ENCODE data around the gene ROR2. TPM values are rescaled to one million over a fixed set of nuclear protein-coding genes. Genes with fewer than 3 reads are reported as not detected.

The ROR2 gene
- total and polyA plus RNA-seq, 9 donors = 2.1 to 9.4 (median 4.6) TPM

GRCh38 chr9:91733006-91733624 lies 216.9 kb downstream of the ROR2 start:
- no peak overlapping the region for H3K4me3 ChIP-seq (ENCODE audit: low read length)
- no peaks in the 10 kb centered on the region for H3K4me1 ChIP-seq (ENCODE audit: control insufficient read depth, insufficient read depth, low read length)
- H3K36me3 ChIP-seq (ENCODE audit: control insufficient read depth, insufficient read depth, low read length) = no peaks in the 10 kb centered on the region
- no peaks in the 10 kb centered on the region for H3K27me3 ChIP-seq (ENCODE audit: control insufficient read depth, insufficient read depth, low read length)
- 97% methylated on average over 43 of the region's 46 CpGs for WGBS (ENCODE audit: insufficient coverage)
- DNase-seq = no peak
- H3K9me3 ChIP-seq (replicated peaks; ENCODE audit: control insufficient read depth, low read depth, low read length) = no peaks in the 10 kb centered on the region
- H3K27ac ChIP-seq (ENCODE audit: low read length) = no peak overlapping the region

- no peaks in the 10 kb centered on the region for H3K36me3 ChIP-seq (ENCODE audit: control insufficient read depth, insufficient read depth, low read length)
- DNase-seq = no peak
- H3K27ac ChIP-seq (ENCODE audit: low read length) = no peak overlapping the region
- no peaks in the 10 kb centered on the region for H3K27me3 ChIP-seq (ENCODE audit: control insufficient read depth, insufficient read depth, low read length)
- 89% methylated on average over 13 of the region's 21 CpGs for WGBS (ENCODE audit: insufficient coverage)
- H3K4me3 ChIP-seq (ENCODE audit: low read length) = no peak overlapping the region
- no peaks in the 10 kb centered on the region for H3K4me1 ChIP-seq (ENCODE audit: control insufficient read depth, insufficient read depth, low read length)
- H3K9me3 ChIP-seq (replicated peaks; ENCODE audit: control insufficient read depth, low read depth, low read length) = no peaks in the 10 kb centered on the region
Measured at GRCh38 chr9:91732187-91733005, 217.6 kb downstream of the ROR2 start.

- H3K4me1 ChIP-seq (ENCODE audit: control insufficient read depth, insufficient read depth, low read length) = no peaks in the 10 kb centered on the region
- 83% methylated on average over 9 of the region's 15 CpGs for WGBS (ENCODE audit: insufficient coverage)
- DNase-seq = no peak
- no peaks in the 10 kb centered on the region for H3K27me3 ChIP-seq (ENCODE audit: control insufficient read depth, insufficient read depth, low read length)
- H3K36me3 ChIP-seq (ENCODE audit: control insufficient read depth, insufficient read depth, low read length) = no peaks in the 10 kb centered on the region
- no peak overlapping the region for H3K27ac ChIP-seq (ENCODE audit: low read length)
- no peaks in the 10 kb centered on the region for H3K9me3 ChIP-seq (replicated peaks; ENCODE audit: control insufficient read depth, low read depth, low read length)
- no peak overlapping the region for H3K4me3 ChIP-seq (ENCODE audit: low read length)
Measured at GRCh38 chr9:91730806-91731205, 219.2 kb downstream of the ROR2 start.

GRCh38 chr9:91729558-91729842 lies 220.5 kb downstream of the ROR2 start:
- H3K36me3 ChIP-seq (ENCODE audit: control insufficient read depth, insufficient read depth, low read length) = no peaks in the 10 kb centered on the region
- H3K4me3 ChIP-seq (ENCODE audit: low read length) = no peak overlapping the region
- no peak for DNase-seq
- no peaks in the 10 kb centered on the region for H3K27me3 ChIP-seq (ENCODE audit: control insufficient read depth, insufficient read depth, low read length)
- no peaks in the 10 kb centered on the region for H3K9me3 ChIP-seq (replicated peaks; ENCODE audit: control insufficient read depth, low read depth, low read length)
- 93% methylated on average over 6 of the region's 9 CpGs for WGBS (ENCODE audit: insufficient coverage)
- no peak overlapping the region for H3K27ac ChIP-seq (ENCODE audit: low read length)
- H3K4me1 ChIP-seq (ENCODE audit: control insufficient read depth, insufficient read depth, low read length) = no peaks in the 10 kb centered on the region

GRCh38 chr9:91727972-91728371 lies 222.1 kb downstream of the ROR2 start:
- H3K4me1 ChIP-seq (ENCODE audit: control insufficient read depth, insufficient read depth, low read length) = no peaks in the 10 kb centered on the region
- no peaks in the 10 kb centered on the region for H3K27me3 ChIP-seq (ENCODE audit: control insufficient read depth, insufficient read depth, low read length)
- no peaks in the 10 kb centered on the region for H3K9me3 ChIP-seq (replicated peaks; ENCODE audit: control insufficient read depth, low read depth, low read length)
- H3K4me3 ChIP-seq (ENCODE audit: low read length) = no peak overlapping the region
- no peak overlapping the region for H3K27ac ChIP-seq (ENCODE audit: low read length)
- no peaks in the 10 kb centered on the region for H3K36me3 ChIP-seq (ENCODE audit: control insufficient read depth, insufficient read depth, low read length)
- no peak for DNase-seq
- no CpG with 5 or more reads among the region's 5 CpGs for WGBS (ENCODE audit: insufficient coverage)

- no peaks in the 10 kb centered on the region for H3K36me3 ChIP-seq (ENCODE audit: control insufficient read depth, insufficient read depth, low read length)
- no peak overlapping the region for H3K27ac ChIP-seq (ENCODE audit: low read length)
- DNase-seq = peak; percentile 42
- no peaks in the 10 kb centered on the region for H3K9me3 ChIP-seq (replicated peaks; ENCODE audit: control insufficient read depth, low read depth, low read length)
- H3K27me3 ChIP-seq (ENCODE audit: control insufficient read depth, insufficient read depth, low read length) = peaks cover under 1% of the 10 kb centered on the region
- no peak overlapping the region for H3K4me3 ChIP-seq (ENCODE audit: low read length)
- no peaks in the 10 kb centered on the region for H3K4me1 ChIP-seq (ENCODE audit: control insufficient read depth, insufficient read depth, low read length)
- 61% methylated on average over 2 of the region's 7 CpGs for WGBS (ENCODE audit: insufficient coverage)
Measured at GRCh38 chr9:91727316-91727861, 222.6 kb downstream of the ROR2 start.

- Histone ChIP-seq H3K27me3 (ENCODE audit: control insufficient read depth, insufficient read depth, low read length) (peaks cover 3% of the 10 kb centered on the region), H3K4me1 (ENCODE audit: control insufficient read depth, insufficient read depth, low read length) (no peaks in the 10 kb centered on the region), H3K36me3 (ENCODE audit: control insufficient read depth, insufficient read depth, low read length) (no peaks in the 10 kb centered on the region), H3K9me3 (replicated peaks; ENCODE audit: control insufficient read depth, low read depth, low read length) (no peaks in the 10 kb centered on the region), H3K4me3 (ENCODE audit: low read length) (no peak overlapping the region), H3K27ac (ENCODE audit: low read length) (no peak overlapping the region)
- 90% methylated on average over 14 of the region's 19 CpGs for WGBS (ENCODE audit: insufficient coverage)
- DNase-seq = no peak
Measured at GRCh38 chr9:91726406-91727100, 223.5 kb downstream of the ROR2 start.

- no peak for DNase-seq
- WGBS (ENCODE audit: insufficient coverage) = 93% methylated on average over 6 of the region's 7 CpGs
- Histone ChIP-seq H3K36me3 (ENCODE audit: control insufficient read depth, insufficient read depth, low read length) (no peaks in the 10 kb centered on the region), H3K4me3 (ENCODE audit: low read length) (no peak overlapping the region), H3K27ac (ENCODE audit: low read length) (no peak overlapping the region), H3K4me1 (ENCODE audit: control insufficient read depth, insufficient read depth, low read length) (no peaks in the 10 kb centered on the region), H3K27me3 (ENCODE audit: control insufficient read depth, insufficient read depth, low read length) (peaks cover 3% of the 10 kb centered on the region), H3K9me3 (replicated peaks; ENCODE audit: control insufficient read depth, low read depth, low read length) (no peaks in the 10 kb centered on the region)
Measured at GRCh38 chr9:91725651-91726050, 224.4 kb downstream of the ROR2 start.

- no peaks in the 10 kb centered on the region for H3K36me3 ChIP-seq (ENCODE audit: control insufficient read depth, insufficient read depth, low read length)
- H3K27me3 ChIP-seq (ENCODE audit: control insufficient read depth, insufficient read depth, low read length) = peaks cover 4% of the 10 kb centered on the region
- no peak overlapping the region for H3K4me3 ChIP-seq (ENCODE audit: low read length)
- no peaks in the 10 kb centered on the region for H3K4me1 ChIP-seq (ENCODE audit: control insufficient read depth, insufficient read depth, low read length)
- DNase-seq = no peak
- H3K27ac ChIP-seq (ENCODE audit: low read length) = no peak overlapping the region
- no peaks in the 10 kb centered on the region for H3K9me3 ChIP-seq (replicated peaks; ENCODE audit: control insufficient read depth, low read depth, low read length)
- WGBS (ENCODE audit: insufficient coverage) = 94% methylated on average over 43 of the region's 43 CpGs
Measured at GRCh38 chr9:91724609-91725505, 225.2 kb downstream of the ROR2 start.

All from muscle of leg (tissue), 11 donors.